ENCODE measurements around the gene BCAP29.

DNA sequence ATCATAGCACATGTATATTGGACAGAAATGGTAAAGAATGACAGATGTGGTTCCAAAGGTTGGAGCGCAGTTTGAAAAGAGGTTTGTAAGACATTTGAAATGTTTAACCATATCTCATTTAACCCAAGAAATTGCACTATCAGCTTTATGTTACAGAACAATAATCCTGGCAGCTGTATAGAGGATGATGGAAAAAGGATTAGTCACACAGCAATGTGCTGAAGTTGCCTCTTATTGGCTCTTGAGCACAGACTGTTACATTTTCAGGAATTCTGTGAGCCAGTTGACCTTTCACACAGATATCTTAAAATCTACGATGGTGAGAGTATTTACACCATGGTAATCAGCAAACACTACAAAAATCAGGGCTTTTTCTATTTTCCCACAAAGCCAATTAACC is 20.2 kb upstream of the BCAP29 start:
- TF ChIP-seq EZH2 (IDR thresholded peaks at IDR 0.05): no peak
- no peak for TF ChIP-seq POLR2AphosphoS5 (IDR thresholded peaks at IDR 0.05; ENCODE audit: borderline replicate concordance, low read depth, low read length)

Measured in SK-N-MC (cell line).